Ovary (tissue), 3 donors: Measurements from ENCODE around the gene FGF12.

ENCODE experiments used
- POLR2A ChIP-seq: fragments of 450-650 bp; IDR thresholded peaks from one replicate; pipeline ENCODE4 v1.6.1; 2017; ENCODE audit warnings: antibody characterized with exemption, mild to moderate bottlenecking, moderate library complexity
- TF ChIP-seq, protein P1 (sequence below), 3 donors: fragments of 450-650 bp in 2 of 3; fragments of 200-600 bp in 1 of 3; IDR thresholded peaks; one replicate each; pipeline versions ENCODE4 v1.5.1 to v1.8.0; 2016 to 2022; ENCODE audit warnings: antibody characterized with exemption in 3 of 3, mild to moderate bottlenecking in 1 of 3
- donor health status: DM: no; HTN: no; CAD: no.

DNA sequence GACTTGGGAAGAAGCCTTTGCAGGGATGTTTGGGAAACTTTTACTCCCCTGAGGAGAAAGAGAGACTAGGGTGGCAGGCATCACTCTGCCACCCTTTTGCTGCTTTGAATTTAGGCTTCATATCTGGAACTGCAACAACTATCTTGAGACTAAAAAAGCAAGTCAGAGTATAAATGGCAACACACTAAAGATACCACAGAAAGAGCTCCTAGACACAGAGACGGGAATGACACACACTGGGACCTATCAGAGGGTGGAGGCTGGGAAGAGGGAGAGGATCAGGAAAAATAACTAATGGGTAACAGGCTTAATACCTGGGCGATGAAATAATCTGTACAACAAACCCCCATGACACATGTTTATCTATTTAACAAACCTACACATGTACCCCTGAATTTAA is 237.8 kb downstream of the FGF12 start:
- TF ChIP-seq, protein P1, sequence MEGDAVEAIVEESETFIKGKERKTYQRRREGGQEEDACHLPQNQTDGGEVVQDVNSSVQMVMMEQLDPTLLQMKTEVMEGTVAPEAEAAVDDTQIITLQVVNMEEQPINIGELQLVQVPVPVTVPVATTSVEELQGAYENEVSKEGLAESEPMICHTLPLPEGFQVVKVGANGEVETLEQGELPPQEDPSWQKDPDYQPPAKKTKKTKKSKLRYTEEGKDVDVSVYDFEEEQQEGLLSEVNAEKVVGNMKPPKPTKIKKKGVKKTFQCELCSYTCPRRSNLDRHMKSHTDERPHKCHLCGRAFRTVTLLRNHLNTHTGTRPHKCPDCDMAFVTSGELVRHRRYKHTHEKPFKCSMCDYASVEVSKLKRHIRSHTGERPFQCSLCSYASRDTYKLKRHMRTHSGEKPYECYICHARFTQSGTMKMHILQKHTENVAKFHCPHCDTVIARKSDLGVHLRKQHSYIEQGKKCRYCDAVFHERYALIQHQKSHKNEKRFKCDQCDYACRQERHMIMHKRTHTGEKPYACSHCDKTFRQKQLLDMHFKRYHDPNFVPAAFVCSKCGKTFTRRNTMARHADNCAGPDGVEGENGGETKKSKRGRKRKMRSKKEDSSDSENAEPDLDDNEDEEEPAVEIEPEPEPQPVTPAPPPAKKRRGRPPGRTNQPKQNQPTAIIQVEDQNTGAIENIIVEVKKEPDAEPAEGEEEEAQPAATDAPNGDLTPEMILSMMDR (IDR thresholded peaks at IDR 0.05): no peak
- TF ChIP-seq POLR2A: no peak
